KBM-7 (cell line): ENCODE results near the gene INCA1.
"Not testable (repeated sequence)": the region's sequence is repeated elsewhere in the genome, so short reads cannot be mapped to it uniquely, and the experiment has no call there.

ENCODE experiments used
- DNase-seq: peaks from one replicate; pipeline ENCODE4 v3.0.0-alpha.2; 2015
- in situ Hi-C: fragments of 300-500 bp; cut with MboI; formaldehyde crosslinking; loops from 2 replicates; pipeline ENCODE4 v1.14.3; 2020; ENCODE audit warnings: low sequenced_read_pairs, low pct_unique_long_range_greater_than_20kb, mixed read lengths

INCA1 gene, protein sequence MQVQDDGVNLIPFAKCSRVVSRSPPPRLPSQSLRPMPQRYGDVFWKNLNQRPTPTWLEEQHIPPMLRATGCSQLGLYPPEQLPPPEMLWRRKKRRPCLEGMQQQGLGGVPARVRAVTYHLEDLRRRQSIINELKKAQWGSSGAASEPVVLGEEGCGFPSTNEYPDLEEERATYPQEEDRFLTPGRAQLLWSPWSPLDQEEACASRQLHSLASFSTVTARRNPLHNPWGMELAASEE

GRCh38 chr17:4997302-4998026, at the start of gene INCA1, which contains the start of gene KIF1C:
Gene INCA1, minus strand, starts transcription at chr17:4997522. Its CDS starts 3,085 bp downstream, at chr17:4994437.
Gene KIF1C, plus strand, starts transcription at chr17:4997950. Its CDS starts 2,297 bp downstream, at chr17:5000247.
- DNase-seq, result peak; percentile 92
- in situ Hi-C loops, result no loop called here

DNA sequence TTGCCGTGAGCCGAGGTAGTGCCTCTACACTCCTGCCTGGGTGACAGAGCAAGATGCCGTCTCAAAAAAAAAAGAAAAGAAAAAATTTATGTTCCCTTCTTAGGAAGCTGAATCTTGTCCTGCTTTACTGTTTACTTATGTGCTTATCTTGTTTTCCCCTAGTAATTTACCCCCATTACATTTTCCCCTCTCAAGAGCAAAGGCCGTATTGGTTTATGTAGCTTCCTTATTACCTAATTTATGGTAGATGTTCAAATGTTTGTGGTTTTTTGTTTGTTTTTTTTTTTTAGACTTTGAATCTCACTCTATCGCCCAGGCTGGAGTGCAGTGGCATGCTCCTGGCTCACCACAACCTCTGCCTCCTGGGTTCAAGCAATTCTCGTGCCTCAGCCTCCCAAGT, 48.2 kb upstream of the INCA1 start:
- in situ Hi-C loops, result no loop called here
- DNase-seq, result no peak

DNA sequence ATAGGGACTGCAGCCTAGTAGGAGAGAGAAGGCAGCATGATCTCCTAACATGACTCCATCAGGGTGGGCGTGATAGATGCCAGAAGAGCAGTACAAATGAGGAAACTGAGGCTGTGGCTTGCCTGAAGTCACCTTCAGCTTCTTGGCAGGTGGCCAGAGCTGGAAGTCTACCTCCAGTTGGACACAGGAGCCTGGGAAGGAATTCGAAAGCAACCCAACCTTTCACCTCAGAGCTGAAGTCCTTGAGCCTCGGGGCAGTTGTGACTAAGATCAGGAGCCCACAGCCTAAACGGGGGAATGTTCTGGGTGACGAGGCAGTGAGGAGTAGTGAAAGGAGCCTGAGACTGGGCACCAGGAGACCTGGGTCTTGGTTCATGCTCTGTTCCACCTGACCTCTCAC, 47.3 kb upstream of the INCA1 start:
- in situ Hi-C loops, result no loop called here
- no peak for DNase-seq

GRCh38 chr17:5043524-5043923, 46.2 kb upstream of the INCA1 start:
- in situ Hi-C loops, result no loop called here
- DNase-seq, result no peak

GRCh38 chr17:5042157-5043022, 45.1 kb upstream of the INCA1 start:
- in situ Hi-C loops, result no loop called here
- DNase-seq, result no peak

GRCh38 chr17:5035315-5035714, 38.0 kb upstream of the INCA1 start, which contains the start of gene SLC52A1:
Gene SLC52A1, minus strand, starts transcription at chr17:5035426. Its CDS starts 820 bp downstream, at chr17:5034606.
- in situ Hi-C loops, result no loop called here
- no peak for DNase-seq

DNA sequence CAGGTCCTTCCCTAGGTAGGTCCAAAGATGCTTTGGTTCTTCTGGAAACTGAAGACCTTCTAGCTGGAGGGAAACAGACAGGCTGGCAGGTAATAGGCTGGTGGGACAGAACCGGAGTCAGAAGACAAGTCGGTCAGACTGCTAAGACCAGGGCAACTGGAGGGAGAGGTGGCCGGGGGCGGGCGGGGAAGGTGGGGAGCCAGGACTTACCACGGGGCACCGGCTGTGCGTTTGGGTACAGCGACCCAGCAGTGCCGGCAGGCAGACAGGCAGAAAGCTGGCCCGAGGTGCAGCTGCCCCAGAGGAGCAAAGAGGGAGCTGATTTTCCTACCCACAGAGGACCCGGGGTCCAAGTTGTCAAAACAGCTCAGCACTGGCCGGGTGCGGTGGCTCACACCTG, 37.3 kb upstream of the INCA1 start:
- no peak for DNase-seq
- in situ Hi-C loops, result no loop called here

DNA sequence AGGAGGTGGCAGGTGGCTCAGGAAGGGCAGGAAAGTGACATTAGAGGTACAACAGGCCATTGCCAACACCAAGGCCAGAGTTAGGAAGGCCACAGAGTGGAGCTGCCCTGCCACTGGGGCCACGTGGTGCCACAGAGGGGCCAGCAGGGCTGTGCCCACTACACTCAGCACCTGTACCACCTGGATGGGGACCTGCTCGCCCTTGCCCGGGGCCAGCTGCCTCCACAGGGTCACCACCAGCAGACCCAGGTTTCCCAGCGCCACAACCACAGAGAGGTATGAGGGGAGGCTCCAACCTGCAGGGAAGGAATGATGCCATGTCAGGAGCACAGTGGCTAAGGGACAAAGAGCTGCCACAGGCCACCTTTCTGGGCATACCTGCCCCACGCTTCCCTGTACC, 36.7 kb upstream of the INCA1 start:
- DNase-seq, result no peak
- in situ Hi-C loops, result no loop called here

GRCh38 chr17:5033352-5034015, 36.2 kb upstream of the INCA1 start:
- in situ Hi-C loops, result no loop called here
- DNase-seq, result no peak

- in situ Hi-C loops, result no loop called here
- DNase-seq, result no peak
These were observed 35.5 kb upstream of the INCA1 start for GRCh38 chr17:5032865-5033264.

- DNase-seq, result peak; percentile 74
- in situ Hi-C loops, result no loop called here
These were observed 34.2 kb upstream of the INCA1 start for GRCh38 chr17:5031365-5032082.

DNA sequence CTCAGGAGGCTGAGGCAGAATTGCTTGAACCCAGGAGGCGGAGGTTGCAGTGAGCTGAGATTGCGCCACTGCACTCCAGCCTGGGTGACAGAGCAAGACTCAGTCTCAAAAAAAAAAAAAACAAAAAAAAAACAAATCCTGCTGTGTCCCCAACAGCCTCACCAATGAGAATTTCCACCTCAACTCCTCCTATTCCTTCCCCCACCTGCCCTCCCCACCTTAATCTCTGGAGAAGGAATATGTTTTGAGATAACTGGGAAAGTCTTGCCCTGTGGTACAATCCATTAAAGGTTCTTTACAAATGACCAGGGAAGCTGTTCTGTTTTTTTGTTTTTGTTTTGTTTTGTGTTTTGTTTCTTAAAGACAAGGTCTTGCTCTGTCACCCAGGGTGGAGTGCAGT, 32.8 kb upstream of the INCA1 start:
- DNase-seq, in situ Hi-C loops: not testable (repeated sequence)

DNA sequence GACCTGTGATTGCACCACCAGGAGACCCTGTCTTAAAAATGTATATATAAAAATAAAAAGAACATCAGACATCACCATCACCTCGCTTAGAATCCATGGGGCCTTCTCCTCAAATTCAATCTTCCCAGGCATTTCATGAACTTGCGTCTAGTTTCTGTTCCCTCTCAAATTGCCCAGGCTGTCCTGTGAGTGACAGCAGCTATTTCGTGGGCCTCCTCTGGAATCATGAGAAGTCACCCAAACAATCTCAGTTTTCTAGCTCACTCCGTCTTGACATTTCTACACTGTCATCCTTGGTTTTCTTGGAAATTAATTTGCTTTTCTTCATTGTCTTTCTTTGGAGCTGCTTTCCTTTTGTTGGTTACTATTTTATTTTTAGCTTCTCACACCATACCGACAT, 30.6 kb upstream of the INCA1 start:
- no peak for DNase-seq
- in situ Hi-C loops, result no loop called here

DNA sequence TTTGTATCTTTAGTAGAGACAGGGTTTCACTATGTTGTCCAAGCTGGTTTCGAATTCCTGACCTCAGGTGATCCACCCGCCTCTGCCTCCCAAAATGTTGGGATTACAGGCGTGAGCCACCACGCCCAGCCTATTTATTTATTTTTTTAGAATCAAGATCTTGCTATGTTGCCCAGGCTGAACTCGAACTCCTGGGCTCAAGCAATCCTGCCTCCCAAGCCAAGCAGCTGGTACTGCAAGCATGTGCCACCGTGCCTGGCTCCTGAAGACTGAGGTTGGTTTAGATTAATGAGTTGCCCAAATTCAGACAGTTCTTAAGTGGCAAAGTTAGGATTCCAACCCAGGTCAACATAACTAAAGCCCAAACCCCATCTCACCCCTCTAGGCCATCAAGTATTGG, 30.0 kb upstream of the INCA1 start:
- in situ Hi-C loops, result no loop called here

DNA sequence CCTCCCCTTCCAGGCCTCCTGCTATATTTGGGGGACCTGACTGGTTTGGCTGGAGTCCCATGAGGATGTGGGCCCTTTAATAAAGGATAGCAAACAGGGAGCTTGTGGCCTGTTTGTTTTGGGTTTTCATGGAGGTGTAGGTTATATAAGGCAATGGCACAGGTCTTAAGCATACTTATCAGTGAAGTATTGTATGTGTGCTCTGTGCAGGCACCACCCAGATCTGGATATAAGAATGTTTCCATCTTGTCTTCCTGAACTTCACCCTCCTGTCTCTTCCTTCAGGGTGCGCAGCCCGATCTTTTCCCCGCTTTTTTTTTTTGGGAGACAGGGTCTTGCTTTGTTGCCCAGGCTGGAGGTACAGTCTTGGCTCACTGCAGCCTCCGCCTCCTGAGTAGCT, 27.3 kb upstream of the INCA1 start:
- DNase-seq, result no peak
- in situ Hi-C loops, result no loop called here

More for the DNA sequence above, 30.0 kb upstream of the INCA1 start:
- DNase-seq, result no peak

DNA sequence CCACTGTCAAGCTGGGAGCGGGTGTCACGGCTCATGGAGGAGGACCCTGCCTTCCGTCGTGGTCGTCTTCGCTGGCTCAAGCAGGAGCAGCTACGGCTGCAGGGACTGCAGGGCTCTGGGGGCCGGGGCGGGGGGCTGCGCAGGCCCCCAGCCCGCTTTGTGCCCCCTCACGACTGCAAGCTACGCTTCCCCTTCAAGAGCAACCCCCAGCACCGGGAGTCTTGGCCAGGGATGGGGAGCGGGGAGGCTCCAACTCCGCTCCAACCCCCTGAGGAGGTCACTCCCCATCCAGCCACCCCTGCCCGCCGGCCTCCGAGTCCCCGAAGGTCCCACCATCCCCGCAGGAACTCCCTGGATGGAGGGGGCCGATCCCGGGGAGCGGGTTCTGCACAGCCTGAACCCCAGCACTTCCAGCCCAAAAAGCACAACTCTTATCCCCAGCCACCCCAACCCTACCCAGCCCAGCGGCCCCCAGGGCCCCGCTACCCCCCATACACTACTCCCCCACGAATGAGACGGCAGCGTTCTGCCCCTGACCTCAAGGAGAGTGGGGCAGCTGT, 26.3 kb upstream of the INCA1 start:
- no peak for DNase-seq
- in situ Hi-C loops, result no loop called here

GRCh38 chr17:5022171-5022711, 24.9 kb upstream of the INCA1 start:
- DNase-seq, result no peak
- in situ Hi-C loops, result no loop called here

GRCh38 chr17:5020502-5021023, 23.2 kb upstream of the INCA1 start:
- DNase-seq, result no peak
- in situ Hi-C loops, result no loop called here
